ENCODE data around the gene TRIM48.
"Not testable (repeated sequence)": the region's sequence is repeated elsewhere in the genome, so short reads cannot be mapped to it uniquely, and the experiment has no call there.

Gene TRIM48, protein sequence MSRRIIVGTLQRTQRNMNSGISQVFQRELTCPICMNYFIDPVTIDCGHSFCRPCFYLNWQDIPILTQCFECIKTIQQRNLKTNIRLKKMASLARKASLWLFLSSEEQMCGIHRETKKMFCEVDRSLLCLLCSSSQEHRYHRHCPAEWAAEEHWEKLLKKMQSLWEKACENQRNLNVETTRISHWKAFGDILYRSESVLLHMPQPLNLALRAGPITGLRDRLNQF

GRCh38 chr11:55261855-55262254 lies at the start of gene TRIM48:
TRIM48 (plus strand) TSS chr11:55262155; CDS start chr11:55262268, 113 bp downstream.
- not testable (repeated sequence) for H3K36me3 ChIP-seq (ENCODE audit: insufficient read depth, insufficient read length, low read length); H3K4me1 ChIP-seq (ENCODE audit: insufficient read depth, insufficient read length); H3K9ac ChIP-seq (ENCODE audit: insufficient read length, low read depth); H3K4me3 ChIP-seq (ENCODE audit: insufficient read length, low read depth); H3K27me3 ChIP-seq (ENCODE audit: insufficient read depth, insufficient read length); DNase-seq (ENCODE audit: low read depth, low spot score); H3K9me3 ChIP-seq (ENCODE audit: insufficient read depth, low read length)

- not testable (repeated sequence) for H3K36me3 ChIP-seq (ENCODE audit: insufficient read depth, insufficient read length, low read length); H3K4me3 ChIP-seq (ENCODE audit: insufficient read length, low read depth); H3K27me3 ChIP-seq (ENCODE audit: insufficient read depth, insufficient read length); H3K9ac ChIP-seq (ENCODE audit: insufficient read length, low read depth); H3K9me3 ChIP-seq (ENCODE audit: insufficient read depth, low read length); H3K4me1 ChIP-seq (ENCODE audit: insufficient read depth, insufficient read length); DNase-seq (ENCODE audit: low read depth, low spot score)
These were observed 23.6 kb upstream of the TRIM48 start for GRCh38 chr11:55238316-55238715.

GRCh38 chr11:55263081-55263480 lies 1.1 kb downstream of the TRIM48 start:
- Histone ChIP-seq H3K27me3 (ENCODE audit: insufficient read depth, insufficient read length) (no peaks in the 10 kb centered on the region), H3K4me1 (ENCODE audit: insufficient read depth, insufficient read length) (no peaks in the 10 kb centered on the region), H3K36me3 (ENCODE audit: insufficient read depth, insufficient read length, low read length) (no peaks in the 10 kb centered on the region), H3K4me3 (ENCODE audit: insufficient read length, low read depth) (no peak overlapping the region), H3K9ac (ENCODE audit: insufficient read length, low read depth) (no peak overlapping the region), H3K9me3 (ENCODE audit: insufficient read depth, low read length) (no peaks in the 10 kb centered on the region)
- DNase-seq (ENCODE audit: low read depth, low spot score), result no peak
- TF ChIP-seq YY1 (IDR thresholded peaks at IDR 0.05; ENCODE audit: insufficient read depth, insufficient read length) (no peak), SUZ12 (IDR thresholded peaks at IDR 0.05; ENCODE audit: extremely low read depth, insufficient read depth, insufficient read length) (no peak), ZNF274 (IDR thresholded peaks at IDR 0.05; ENCODE audit: low read depth, low read length) (no peak)
